H9 (cell line): ENCODE data around the gene BCAS4. TPM values are rescaled to one million over a fixed set of nuclear protein-coding genes. Genes with fewer than 3 reads are reported as not detected.

Experiments used
- DNase-seq: peaks from one replicate; pipeline ENCODE4 v3.0.0-alpha.2; 2017
- H2AFZ ChIP-seq: one replicate; pipeline ENCODE4 v1.6.1; 2013; ENCODE audit warnings: mild to moderate bottlenecking, low read length, control low read depth, moderate library complexity
- H2AK5ac ChIP-seq: 2 replicates; pipeline ENCODE4 v1.6.1; 2013; ENCODE audit warnings: low read length, control low read depth, mixed read lengths; ENCODE audit not compliant: insufficient read length
- H2BK120ac ChIP-seq: one replicate; pipeline ENCODE4 v1.6.1; 2013; ENCODE audit warnings: low read depth, mild to moderate bottlenecking, low read length, control low read depth, inconsistent platforms; ENCODE audit not compliant: poor library complexity, severe bottlenecking
- H2BK12ac ChIP-seq: 2 replicates; pipeline ENCODE4 v1.6.1; 2013; ENCODE audit warnings: low read length, control low read depth, mixed read lengths, low read depth; ENCODE audit not compliant: insufficient read length
- H2BK15ac ChIP-seq: 2 replicates; pipeline ENCODE4 v1.6.1; 2013; ENCODE audit warnings: low read depth, low read length, control low read depth
- H2BK20ac ChIP-seq: one replicate; pipeline ENCODE4 v1.6.1; 2013; ENCODE audit warnings: low read depth, mild to moderate bottlenecking, low read length, control low read depth, inconsistent platforms; ENCODE audit not compliant: poor library complexity, severe bottlenecking
- H2BK5ac ChIP-seq: 2 replicates; pipeline ENCODE4 v1.6.1; 2013; ENCODE audit warnings: low read length, control low read depth, mixed read lengths; ENCODE audit not compliant: insufficient read length
- H3K14ac ChIP-seq: 2 replicates; pipeline ENCODE4 v1.6.1; 2013; ENCODE audit warnings: low read length, control low read depth; ENCODE audit not compliant: insufficient read depth
- H3K18ac ChIP-seq: 2 replicates; pipeline ENCODE4 v1.6.1; 2013; ENCODE audit warnings: low read depth, mild to moderate bottlenecking, mixed read lengths, low read length, control low read depth; ENCODE audit not compliant: insufficient read length
- H3K23ac ChIP-seq: 2 replicates; pipeline ENCODE4 v1.6.1; 2013; ENCODE audit warnings: low read length, control low read depth, mixed read lengths, low read depth; ENCODE audit not compliant: insufficient read length
- H3K23me2 ChIP-seq: 2 replicates; pipeline ENCODE4 v1.6.1; 2013; ENCODE audit warnings: low read depth, mild to moderate bottlenecking, mixed read lengths, low read length, control low read depth; ENCODE audit not compliant: insufficient read length, poor library complexity, severe bottlenecking
- H3K27ac ChIP-seq: 2 replicates; pipeline ENCODE4 v1.5.1; 2013; ENCODE audit warnings: low read length, control low read depth, mixed read lengths, low read depth; ENCODE audit not compliant: insufficient read length
- H3K27me3 ChIP-seq: 2 replicates; pipeline ENCODE4 v1.6.1; 2013; ENCODE audit warnings: low read length, control low read depth, inconsistent platforms; ENCODE audit not compliant: insufficient read depth
- H3K4ac ChIP-seq: 2 replicates; pipeline ENCODE4 v1.6.1; 2013; ENCODE audit warnings: low read depth, mild to moderate bottlenecking, control low read depth, inconsistent platforms, low read length, moderate library complexity
- H3K4me1 ChIP-seq: 2 replicates; pipeline ENCODE4 v1.6.1; 2013; ENCODE audit warnings: low read length, control low read depth, inconsistent platforms; ENCODE audit not compliant: insufficient read depth
- H3K4me2 ChIP-seq: 2 replicates; pipeline ENCODE4 v1.6.1; 2013; ENCODE audit warnings: low read length, control low read depth, mixed read lengths; ENCODE audit not compliant: insufficient read length, insufficient read depth
- H3K56ac ChIP-seq: 2 replicates; pipeline ENCODE4 v1.6.1; 2013; ENCODE audit warnings: low read depth, mild to moderate bottlenecking, mixed read lengths, low read length, control low read depth; ENCODE audit not compliant: insufficient read length
- H3K79me1 ChIP-seq: 2 replicates; pipeline ENCODE4 v1.6.1; 2013; ENCODE audit warnings: low read depth, mild to moderate bottlenecking, moderate library complexity, low read length, control low read depth, inconsistent platforms; ENCODE audit not compliant: insufficient read depth, poor library complexity, severe bottlenecking
- H3K79me2 ChIP-seq: 2 replicates; pipeline ENCODE4 v1.6.1; 2013; ENCODE audit warnings: low read length, control low read depth, inconsistent platforms; ENCODE audit not compliant: insufficient read depth
- H3K9ac ChIP-seq: 2 replicates; pipeline ENCODE4 v1.6.1; 2013; ENCODE audit warnings: low read length, control low read depth, mixed read lengths; ENCODE audit not compliant: insufficient read length; ENCODE audit errors: extremely low read depth
- H3K9me3 ChIP-seq: one replicate; pipeline ENCODE4 v1.6.1; 2013; ENCODE audit warnings: low read depth, low read length, inconsistent platforms; ENCODE audit not compliant: control insufficient read depth
- H3T11ph ChIP-seq: one replicate; pipeline ENCODE4 v1.6.1; 2013; ENCODE audit warnings: mild to moderate bottlenecking, low read length, control low read depth, inconsistent platforms
- H4K20me1 ChIP-seq: one replicate; pipeline ENCODE4 v1.6.1; 2013; ENCODE audit not compliant: control insufficient read depth, insufficient read length, insufficient read depth
- H4K5ac ChIP-seq: 2 replicates; pipeline ENCODE4 v1.6.1; 2013; ENCODE audit warnings: low read depth, mild to moderate bottlenecking, mixed read lengths, low read length, control low read depth; ENCODE audit not compliant: insufficient read length
- H4K8ac ChIP-seq: replicated peaks from 2 replicates; pipeline ENCODE4 v1.6.1; 2013; ENCODE audit warnings: low read length, control low read depth, mixed read lengths, low read depth; ENCODE audit not compliant: insufficient read length
- H4K91ac ChIP-seq: 2 replicates; pipeline ENCODE4 v1.6.1; 2013; ENCODE audit warnings: low read depth, mild to moderate bottlenecking, moderate library complexity, mixed read lengths, low read length, control low read depth; ENCODE audit not compliant: insufficient read length
- H3K27ac Mint-ChIP-seq, 3 experiments: 2 replicates in 2 of 3; 3 replicates in 1 of 3; pipeline ENCODE4 v1.8.0; 2020 to 2021; ENCODE audit warnings: mixed read lengths in 3 of 3, mild to moderate bottlenecking in 1 of 3, moderate library complexity in 1 of 3
- H3K27me3 Mint-ChIP-seq: 2 replicates; pipeline ENCODE4 v1.8.0; 2021; ENCODE audit warnings: low read depth, mild to moderate bottlenecking, moderate library complexity, mixed read lengths
- H3K36me3 Mint-ChIP-seq, 3 experiments: 2 replicates in 2 of 3; 3 replicates in 1 of 3; pipeline ENCODE4 v1.8.0; 2020 to 2021; ENCODE audit warnings: low read depth in 3 of 3, mixed read lengths in 3 of 3; ENCODE audit not compliant: insufficient read depth in 1 of 3
- H3K4me1 Mint-ChIP-seq, 2 experiments: 2 replicates each; pipeline ENCODE4 v1.8.0; 2020; ENCODE audit warnings: mixed read lengths in 2 of 2
- H3K4me3 Mint-ChIP-seq, 2 experiments: 2 replicates in 1 of 2; 3 replicates in 1 of 2; pipeline ENCODE4 v1.8.0; 2020 to 2021; ENCODE audit warnings: mild to moderate bottlenecking in 2 of 2, mixed read lengths in 2 of 2, moderate library complexity in 1 of 2
- H3K9me3 Mint-ChIP-seq, 2 experiments: 2 replicates in 1 of 2; 3 replicates in 1 of 2; pipeline ENCODE4 v1.8.0; 2020; ENCODE audit warnings: mild to moderate bottlenecking in 2 of 2, mixed read lengths in 2 of 2, moderate library complexity in 1 of 2
- CTCF ChIP-seq: fragments of 200-600 bp; sonication (generic); conservative IDR thresholded peaks from 3 replicates; pipeline ENCODE4 v1.8.0; 2021; ENCODE audit warnings: antibody characterized with exemption, mild to moderate bottlenecking
- WGBS: extraction: QIAGEN DNeasy Blood & Tissue Kit; methylation state at CpG from one replicate; pipeline ENCODE4 v1.1.7; 2013; ENCODE audit warnings: missing lambda C conversion rate, low lambda C conversion rate, mixed read lengths; ENCODE audit not compliant: insufficient read length; ENCODE audit errors: extremely low coverage; 5-methylcytosine and 5-hydroxymethylcytosine counted together
- total RNA-seq: library from RNA; stranded (reverse); gene quantifications from 2 replicates; pipeline ENCODE4 v1.2.1, GENCODE V29; 2021

The BCAS4 gene
- total RNA-seq, 1 experiment from 2014 or later, result 16.9 TPM

- H3K23ac ChIP-seq, result no peak overlapping the region
- H3K23me2 ChIP-seq, result no peaks in the 10 kb centered on the region
- no peak overlapping the region for H2BK5ac ChIP-seq
- no peak overlapping the region for H2BK20ac ChIP-seq
- H4K91ac ChIP-seq, result no peak overlapping the region
- no peaks in the 10 kb centered on the region for H4K20me1 ChIP-seq
- H3K4me1 ChIP-seq, result no peaks in the 10 kb centered on the region
- no peaks in the 10 kb centered on the region for H3K27me3 ChIP-seq
- H3T11ph ChIP-seq, result no peak overlapping the region
- H4K8ac ChIP-seq, result no peak overlapping the region
- no peak overlapping the region for H3K27ac ChIP-seq
- no peak overlapping the region for H3K4me2 ChIP-seq
- H3K14ac ChIP-seq, result no peak overlapping the region
- peak overlapping the region in 1 of 3 experiments; percentile 45; a peak in 2 of 7 replicates for H3K27ac Mint-ChIP-seq
- H2AFZ ChIP-seq, result no peak overlapping the region
- no CpG with 5 or more reads among the region's 11 CpGs for WGBS
- no peaks in the 10 kb centered on the region for H3K9me3 ChIP-seq
- H3K4me1 Mint-ChIP-seq, result peaks cover 24 to 33% of the 10 kb centered on the region in 2 experiments
- no peaks in the 10 kb centered on the region for H3K79me1 ChIP-seq
- H2AK5ac ChIP-seq, result no peak overlapping the region
- no peak overlapping the region for H3K56ac ChIP-seq
- no peak overlapping the region for H3K9ac ChIP-seq
- no peaks in the 10 kb centered on the region for H3K27me3 Mint-ChIP-seq
- H2BK12ac ChIP-seq, result no peak overlapping the region
- peaks cover 0 to 4% of the 10 kb centered on the region in 2 experiments; a peak in 1 of 5 replicates for H3K9me3 Mint-ChIP-seq
- no peak overlapping the region for H3K4ac ChIP-seq
- no peak for DNase-seq
- H2BK15ac ChIP-seq, result no peak overlapping the region
- no peak overlapping the region; a peak in 1 of 5 replicates for H3K4me3 Mint-ChIP-seq
- TF ChIP-seq CTCF, result no peak
- H2BK120ac ChIP-seq, result no peak overlapping the region
- H4K5ac ChIP-seq, result no peak overlapping the region
- H3K36me3 Mint-ChIP-seq, result no peaks in the 10 kb centered on the region; a peak in 2 of 7 replicates
- no peak overlapping the region for H3K18ac ChIP-seq
- peaks cover 3% of the 10 kb centered on the region; the same call in 1 of the 2 replicates for H3K79me2 ChIP-seq
Observed at GRCh38 chr20:50804437-50805348, 9.8 kb downstream of the BCAS4 start.
